Measurements from ENCODE around the gene GALNT15.

DNA sequence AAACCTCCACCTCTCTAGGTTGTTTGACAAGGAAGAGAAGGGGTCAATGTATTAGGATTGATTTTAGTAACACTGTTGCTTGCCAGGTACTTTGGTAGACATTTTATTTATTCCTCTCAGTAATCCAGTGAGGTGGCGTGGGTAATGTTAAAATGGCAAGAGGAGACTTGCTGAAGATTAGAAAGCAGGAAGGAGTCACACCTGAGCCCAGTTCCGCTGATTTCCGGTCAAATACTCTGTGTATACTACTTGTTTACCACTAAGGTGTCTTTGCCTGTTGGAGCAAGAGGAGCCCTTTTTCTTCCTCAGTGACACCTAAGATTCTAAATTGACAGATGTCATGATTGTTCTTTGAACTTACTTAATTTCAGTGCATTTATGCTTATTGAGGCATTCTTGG, 92.2 kb downstream of the GALNT15 start:
- TF ChIP-seq, protein P1, sequence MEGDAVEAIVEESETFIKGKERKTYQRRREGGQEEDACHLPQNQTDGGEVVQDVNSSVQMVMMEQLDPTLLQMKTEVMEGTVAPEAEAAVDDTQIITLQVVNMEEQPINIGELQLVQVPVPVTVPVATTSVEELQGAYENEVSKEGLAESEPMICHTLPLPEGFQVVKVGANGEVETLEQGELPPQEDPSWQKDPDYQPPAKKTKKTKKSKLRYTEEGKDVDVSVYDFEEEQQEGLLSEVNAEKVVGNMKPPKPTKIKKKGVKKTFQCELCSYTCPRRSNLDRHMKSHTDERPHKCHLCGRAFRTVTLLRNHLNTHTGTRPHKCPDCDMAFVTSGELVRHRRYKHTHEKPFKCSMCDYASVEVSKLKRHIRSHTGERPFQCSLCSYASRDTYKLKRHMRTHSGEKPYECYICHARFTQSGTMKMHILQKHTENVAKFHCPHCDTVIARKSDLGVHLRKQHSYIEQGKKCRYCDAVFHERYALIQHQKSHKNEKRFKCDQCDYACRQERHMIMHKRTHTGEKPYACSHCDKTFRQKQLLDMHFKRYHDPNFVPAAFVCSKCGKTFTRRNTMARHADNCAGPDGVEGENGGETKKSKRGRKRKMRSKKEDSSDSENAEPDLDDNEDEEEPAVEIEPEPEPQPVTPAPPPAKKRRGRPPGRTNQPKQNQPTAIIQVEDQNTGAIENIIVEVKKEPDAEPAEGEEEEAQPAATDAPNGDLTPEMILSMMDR (IDR thresholded peaks at IDR 0.05; ENCODE audit: low read depth, low read length, missing input control): no peak
- TF ChIP-seq GABPA (IDR thresholded peaks at IDR 0.05 in 1 of 2, conservative IDR thresholded peaks at IDR 0.05 in 1 of 2) (peak in 1 of 2 donors; percentile 40), RAD21 (IDR thresholded peaks at IDR 0.05) (no peak), SP1 (IDR thresholded peaks at IDR 0.05) (no peak), YY1 (IDR thresholded peaks at IDR 0.05) (no peak), HNF4A (conservative IDR thresholded peaks at IDR 0.05) (peak in 1 of 2 donors; percentile 15), NR2F2 (IDR thresholded peaks at IDR 0.05) (no peak)
- TF ChIP-seq, protein P2, sequence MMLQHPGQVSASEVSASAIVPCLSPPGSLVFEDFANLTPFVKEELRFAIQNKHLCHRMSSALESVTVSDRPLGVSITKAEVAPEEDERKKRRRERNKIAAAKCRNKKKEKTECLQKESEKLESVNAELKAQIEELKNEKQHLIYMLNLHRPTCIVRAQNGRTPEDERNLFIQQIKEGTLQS (IDR thresholded peaks at IDR 0.05): no peak
- TF ChIP-seq, protein P3, sequence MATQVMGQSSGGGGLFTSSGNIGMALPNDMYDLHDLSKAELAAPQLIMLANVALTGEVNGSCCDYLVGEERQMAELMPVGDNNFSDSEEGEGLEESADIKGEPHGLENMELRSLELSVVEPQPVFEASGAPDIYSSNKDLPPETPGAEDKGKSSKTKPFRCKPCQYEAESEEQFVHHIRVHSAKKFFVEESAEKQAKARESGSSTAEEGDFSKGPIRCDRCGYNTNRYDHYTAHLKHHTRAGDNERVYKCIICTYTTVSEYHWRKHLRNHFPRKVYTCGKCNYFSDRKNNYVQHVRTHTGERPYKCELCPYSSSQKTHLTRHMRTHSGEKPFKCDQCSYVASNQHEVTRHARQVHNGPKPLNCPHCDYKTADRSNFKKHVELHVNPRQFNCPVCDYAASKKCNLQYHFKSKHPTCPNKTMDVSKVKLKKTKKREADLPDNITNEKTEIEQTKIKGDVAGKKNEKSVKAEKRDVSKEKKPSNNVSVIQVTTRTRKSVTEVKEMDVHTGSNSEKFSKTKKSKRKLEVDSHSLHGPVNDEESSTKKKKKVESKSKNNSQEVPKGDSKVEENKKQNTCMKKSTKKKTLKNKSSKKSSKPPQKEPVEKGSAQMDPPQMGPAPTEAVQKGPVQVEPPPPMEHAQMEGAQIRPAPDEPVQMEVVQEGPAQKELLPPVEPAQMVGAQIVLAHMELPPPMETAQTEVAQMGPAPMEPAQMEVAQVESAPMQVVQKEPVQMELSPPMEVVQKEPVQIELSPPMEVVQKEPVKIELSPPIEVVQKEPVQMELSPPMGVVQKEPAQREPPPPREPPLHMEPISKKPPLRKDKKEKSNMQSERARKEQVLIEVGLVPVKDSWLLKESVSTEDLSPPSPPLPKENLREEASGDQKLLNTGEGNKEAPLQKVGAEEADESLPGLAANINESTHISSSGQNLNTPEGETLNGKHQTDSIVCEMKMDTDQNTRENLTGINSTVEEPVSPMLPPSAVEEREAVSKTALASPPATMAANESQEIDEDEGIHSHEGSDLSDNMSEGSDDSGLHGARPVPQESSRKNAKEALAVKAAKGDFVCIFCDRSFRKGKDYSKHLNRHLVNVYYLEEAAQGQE (IDR thresholded peaks at IDR 0.05): no peak
- TF ChIP-seq, protein P4, sequence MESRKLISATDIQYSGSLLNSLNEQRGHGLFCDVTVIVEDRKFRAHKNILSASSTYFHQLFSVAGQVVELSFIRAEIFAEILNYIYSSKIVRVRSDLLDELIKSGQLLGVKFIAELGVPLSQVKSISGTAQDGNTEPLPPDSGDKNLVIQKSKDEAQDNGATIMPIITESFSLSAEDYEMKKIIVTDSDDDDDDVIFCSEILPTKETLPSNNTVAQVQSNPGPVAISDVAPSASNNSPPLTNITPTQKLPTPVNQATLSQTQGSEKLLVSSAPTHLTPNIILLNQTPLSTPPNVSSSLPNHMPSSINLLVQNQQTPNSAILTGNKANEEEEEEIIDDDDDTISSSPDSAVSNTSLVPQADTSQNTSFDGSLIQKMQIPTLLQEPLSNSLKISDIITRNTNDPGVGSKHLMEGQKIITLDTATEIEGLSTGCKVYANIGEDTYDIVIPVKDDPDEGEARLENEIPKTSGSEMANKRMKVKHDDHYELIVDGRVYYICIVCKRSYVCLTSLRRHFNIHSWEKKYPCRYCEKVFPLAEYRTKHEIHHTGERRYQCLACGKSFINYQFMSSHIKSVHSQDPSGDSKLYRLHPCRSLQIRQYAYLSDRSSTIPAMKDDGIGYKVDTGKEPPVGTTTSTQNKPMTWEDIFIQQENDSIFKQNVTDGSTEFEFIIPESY (IDR thresholded peaks at IDR 0.05): no peak

Measured in liver (tissue), 3 donors.